ENCODE data around the gene FOXO1.

Gene FOXO1

GRCh38 chr13:40622246-40622645 is 44.2 kb downstream of the FOXO1 start:
- H3K4me3 ChIP-seq (ENCODE audit: low read depth in 1 of 2, low read length in 2 of 2), result no peak overlapping the region
- H2AFZ ChIP-seq (ENCODE audit: low read depth, low read length), result no peak overlapping the region
- H3K27me3 ChIP-seq (ENCODE audit: insufficient read depth, low read length, poor library complexity), result no peaks in the 10 kb centered on the region
- H3K27ac ChIP-seq (ENCODE audit: low read length), result no peak overlapping the region
- no peaks in the 10 kb centered on the region for H3K4me1 ChIP-seq (ENCODE audit: insufficient read depth, low read length)
- H4K20me1 ChIP-seq (ENCODE audit: insufficient read depth, low read length), result no peaks in the 10 kb centered on the region
- no peak for TF ChIP-seq EZH2 (IDR thresholded peaks at IDR 0.05; ENCODE audit: borderline replicate concordance, low read depth, low read length, severe bottlenecking)
- no peak for TF ChIP-seq CTCF (IDR thresholded peaks at IDR 0.05; ENCODE audit: borderline replicate concordance, extremely low read depth, low read length, poor library complexity, severe bottlenecking)
- no peaks in the 10 kb centered on the region for H3K36me3 ChIP-seq (ENCODE audit: insufficient read depth, low read length)
- DNase-seq, result no peak
- no peak for ATAC-seq (ENCODE audit: insufficient read depth, low read depth)
- no peaks in the 10 kb centered on the region for H3K79me2 ChIP-seq (ENCODE audit: insufficient read depth, low read length)
- no peak overlapping the region for H3K4me2 ChIP-seq (ENCODE audit: insufficient read depth, low read length)
- no peaks in the 10 kb centered on the region for H3K9me3 ChIP-seq (ENCODE audit: insufficient read depth, low read length, severe bottlenecking)
- H3K9ac ChIP-seq (ENCODE audit: low read depth, low read length), result no peak overlapping the region

DNA sequence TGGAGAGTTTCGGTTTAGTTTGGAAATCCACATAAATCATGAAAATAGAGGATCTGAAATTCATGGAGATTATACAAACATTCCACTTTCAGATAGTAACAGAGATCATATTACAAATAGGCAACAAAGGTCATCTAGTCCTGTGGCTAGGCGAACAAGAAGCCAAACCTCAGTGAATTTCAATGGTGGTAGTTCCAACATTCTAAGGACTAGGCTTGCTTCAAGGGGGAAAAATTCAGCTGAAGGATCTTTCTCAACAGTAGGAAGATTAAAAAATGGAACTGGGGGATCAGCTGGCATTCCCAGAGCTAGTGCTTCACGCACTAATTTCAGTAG is 47.0 kb downstream of the FOXO1 start:
- Histone ChIP-seq H3K4me1 (ENCODE audit: insufficient read depth, low read length) (no peaks in the 10 kb centered on the region), H3K9me3 (ENCODE audit: insufficient read depth, low read length, severe bottlenecking) (no peaks in the 10 kb centered on the region), H3K9ac (ENCODE audit: low read depth, low read length) (no peak overlapping the region), H3K27me3 (ENCODE audit: insufficient read depth, low read length, poor library complexity) (no peaks in the 10 kb centered on the region), H3K27ac (ENCODE audit: low read length) (no peak overlapping the region), H3K36me3 (ENCODE audit: insufficient read depth, low read length) (no peaks in the 10 kb centered on the region), H3K79me2 (ENCODE audit: insufficient read depth, low read length) (no peaks in the 10 kb centered on the region), H3K4me3 (ENCODE audit: low read depth in 1 of 2, low read length in 2 of 2) (no peak overlapping the region), H3K4me2 (ENCODE audit: insufficient read depth, low read length) (no peak overlapping the region), H4K20me1 (ENCODE audit: insufficient read depth, low read length) (no peaks in the 10 kb centered on the region), H2AFZ (ENCODE audit: low read depth, low read length) (no peak overlapping the region)
- no peak for TF ChIP-seq EZH2 (IDR thresholded peaks at IDR 0.05; ENCODE audit: borderline replicate concordance, low read depth, low read length, severe bottlenecking)
- DNase-seq, result no peak
- ATAC-seq (ENCODE audit: insufficient read depth, low read depth), result no peak

- H3K4me3 ChIP-seq (ENCODE audit: low read depth in 1 of 2, low read length in 2 of 2), result no peak overlapping the region
- H3K9ac ChIP-seq (ENCODE audit: low read depth, low read length), result no peak overlapping the region
- no peak for DNase-seq
- no peak overlapping the region for H2AFZ ChIP-seq (ENCODE audit: low read depth, low read length)
- no peaks in the 10 kb centered on the region for H3K9me3 ChIP-seq (ENCODE audit: insufficient read depth, low read length, severe bottlenecking)
- no peaks in the 10 kb centered on the region for H3K36me3 ChIP-seq (ENCODE audit: insufficient read depth, low read length)
- ATAC-seq (ENCODE audit: insufficient read depth, low read depth), result no peak
- no peak for TF ChIP-seq EZH2 (IDR thresholded peaks at IDR 0.05; ENCODE audit: borderline replicate concordance, low read depth, low read length, severe bottlenecking)
- no peak for TF ChIP-seq CTCF (IDR thresholded peaks at IDR 0.05; ENCODE audit: borderline replicate concordance, extremely low read depth, low read length, poor library complexity, severe bottlenecking)
- no peak overlapping the region for H3K4me2 ChIP-seq (ENCODE audit: insufficient read depth, low read length)
- H3K27me3 ChIP-seq (ENCODE audit: insufficient read depth, low read length, poor library complexity), result no peaks in the 10 kb centered on the region
- H4K20me1 ChIP-seq (ENCODE audit: insufficient read depth, low read length), result no peaks in the 10 kb centered on the region
- H3K4me1 ChIP-seq (ENCODE audit: insufficient read depth, low read length), result no peaks in the 10 kb centered on the region
- H3K27ac ChIP-seq (ENCODE audit: low read length), result no peak overlapping the region
- no peaks in the 10 kb centered on the region for H3K79me2 ChIP-seq (ENCODE audit: insufficient read depth, low read length)
These were observed 47.6 kb downstream of the FOXO1 start for GRCh38 chr13:40618581-40619478.

DNA sequence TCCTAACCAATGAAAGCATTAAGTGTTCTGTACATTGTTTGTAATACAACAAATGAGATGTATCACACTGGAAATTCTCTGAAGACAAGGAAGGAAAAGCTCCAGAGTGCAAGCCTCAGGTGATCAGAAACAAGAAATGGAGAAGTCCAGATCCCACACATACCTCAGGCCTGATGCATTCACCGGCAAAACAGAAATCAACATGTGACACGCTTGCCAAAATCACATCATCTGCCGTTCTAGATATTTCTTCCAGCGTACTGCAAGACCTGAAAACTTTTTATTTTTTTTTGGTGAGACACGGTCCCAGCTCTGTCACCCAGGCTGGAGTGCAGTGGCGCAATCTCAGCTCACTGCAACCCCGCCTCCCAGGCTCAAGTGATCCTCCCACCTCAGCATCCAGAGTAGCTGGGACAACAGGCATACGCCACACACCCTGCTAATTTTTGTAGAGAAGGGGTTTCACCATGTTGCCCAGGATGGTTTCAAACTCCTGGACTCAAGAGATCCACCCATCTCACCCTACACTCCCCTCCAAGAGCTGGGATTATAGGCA is 48.6 kb downstream of the FOXO1 start:
- Histone ChIP-seq H3K27me3 (ENCODE audit: insufficient read depth, low read length, poor library complexity) (no peaks in the 10 kb centered on the region), H3K36me3 (ENCODE audit: insufficient read depth, low read length) (no peaks in the 10 kb centered on the region), H3K4me3 (ENCODE audit: low read depth in 1 of 2, low read length in 2 of 2) (no peak overlapping the region), H3K27ac (ENCODE audit: low read length) (no peak overlapping the region), H2AFZ (ENCODE audit: low read depth, low read length) (no peak overlapping the region), H3K9ac (ENCODE audit: low read depth, low read length) (no peak overlapping the region), H3K4me2 (ENCODE audit: insufficient read depth, low read length) (no peak overlapping the region), H4K20me1 (ENCODE audit: insufficient read depth, low read length) (no peaks in the 10 kb centered on the region), H3K79me2 (ENCODE audit: insufficient read depth, low read length) (no peaks in the 10 kb centered on the region), H3K4me1 (ENCODE audit: insufficient read depth, low read length) (no peaks in the 10 kb centered on the region), H3K9me3 (ENCODE audit: insufficient read depth, low read length, severe bottlenecking) (no peaks in the 10 kb centered on the region)
- TF ChIP-seq EZH2 (IDR thresholded peaks at IDR 0.05; ENCODE audit: borderline replicate concordance, low read depth, low read length, severe bottlenecking) (no peak), CTCF (IDR thresholded peaks at IDR 0.05; ENCODE audit: borderline replicate concordance, extremely low read depth, low read length, poor library complexity, severe bottlenecking) (no peak)
- no peak for ATAC-seq (ENCODE audit: insufficient read depth, low read depth)
- DNase-seq, result no peak

Measured in DND-41 (cell line).